Psoas muscle (tissue), 8 donors: ENCODE results near the gene MYO7A. TPM values are rescaled to one million over a fixed set of nuclear protein-coding genes. Genes with fewer than 3 reads are reported as not detected.

Experiments
- ATAC-seq, 4 donors: fragments of 200-7000 bp; cut with Tn5 transposase; one replicate each; pipeline ENCODE4 v1.9.1; 2020; ENCODE audit warnings: moderate library complexity in 3 of 4, mild to moderate bottlenecking in 2 of 4
- DNase-seq, 2 donors: peaks; one replicate each; pipeline ENCODE4 v3.0.0-alpha.2; 2020
- H3K27ac ChIP-seq: fragments of 200-600 bp; one replicate; pipeline ENCODE4 v1.8.0; 2022
- H3K27me3 ChIP-seq, 3 donors: fragments of 200-600 bp in 1 of 3; one replicate each; pipeline versions ENCODE4 v1.6.1 to v1.8.0; 2013 to 2022; ENCODE audit warnings: low read length in 2 of 3, mild to moderate bottlenecking in 2 of 3, moderate library complexity in 1 of 3; ENCODE audit not compliant: insufficient read depth in 3 of 3
- H3K36me3 ChIP-seq, 2 donors: fragments of 200-600 bp in 1 of 2; one replicate each; pipeline versions ENCODE4 v1.6.1 to v1.8.0; 2013 to 2022; ENCODE audit warnings: low read depth in 1 of 2, mild to moderate bottlenecking in 1 of 2, moderate library complexity in 1 of 2; ENCODE audit not compliant: insufficient read depth in 1 of 2
- H3K4me1 ChIP-seq: fragments of 200-600 bp; one replicate; pipeline ENCODE4 v1.8.0; 2022
- H3K4me3 ChIP-seq: fragments of 200-600 bp; one replicate; pipeline ENCODE4 v1.8.0; 2022; ENCODE audit warnings: mild to moderate bottlenecking
- H3K9me3 ChIP-seq: fragments of 200-600 bp; one replicate; pipeline ENCODE4 v1.8.0; 2022
- CTCF ChIP-seq: fragments of 200-600 bp; IDR thresholded peaks from one replicate; pipeline ENCODE4 v1.8.0; 2022; ENCODE audit warnings: antibody characterized with exemption
- WGBS, 3 donors: extraction: QIAGEN DNeasy Blood & Tissue Kit; methylation state at CpG; one replicate each; pipeline versions ENCODE4 v1.1.6 to v1.1.7; 2013; 5-methylcytosine and 5-hydroxymethylcytosine counted together
- intact Hi-C, 2 donors: fragments of 100-400 bp; cut with DNase I; formaldehyde crosslinking; loops; one replicate each; pipeline versions ENCODE4 v1.11.0 to v1.14.2; 2022
- polyA plus RNA-seq, 3 donors: library from polyadenylated mRNA; stranded (reverse); fragments of 200-250 nt; gene quantifications; one replicate each; pipeline ENCODE4 v1.2.3, GENCODE V29; 2013
- total RNA-seq, 4 donors: library from RNA; stranded (reverse); fragmentation: NEBNext Ultra II Directional in 2 of 4; extraction: Animal tissue kit (Norgen Biotek cat#: 25700) in 2 of 4; gene quantifications; one replicate each; pipeline versions ENCODE4 v1.2.1 to v1.2.4, GENCODE V29; 2021 to 2023
- donor health status: healthy with polysubstance abuse.
- donor health status: DM: no; HTN: no; CAD: no; lungs with moderate emphysema.
- donor health status: Bipolar disorder and iron deficiency.
- donor health status: healthy.
- donor health status: DM: yes; HTN: yes; CAD: no.
- donor health status: DM: no; HTN: no; CAD: no.
- donor health status: DM: no; HTN: no; CAD: no.
- donor health status: DM: yes; HTN: yes; CAD: no.

The MYO7A gene
- total and polyA plus RNA-seq, 7 donors = 0.62 to 3.0 (median 2.3) TPM

- intact Hi-C loops = no loop called here
These were observed 4.0 kb upstream of the MYO7A start for GRCh38 chr11:77124041-77124440.

DNA sequence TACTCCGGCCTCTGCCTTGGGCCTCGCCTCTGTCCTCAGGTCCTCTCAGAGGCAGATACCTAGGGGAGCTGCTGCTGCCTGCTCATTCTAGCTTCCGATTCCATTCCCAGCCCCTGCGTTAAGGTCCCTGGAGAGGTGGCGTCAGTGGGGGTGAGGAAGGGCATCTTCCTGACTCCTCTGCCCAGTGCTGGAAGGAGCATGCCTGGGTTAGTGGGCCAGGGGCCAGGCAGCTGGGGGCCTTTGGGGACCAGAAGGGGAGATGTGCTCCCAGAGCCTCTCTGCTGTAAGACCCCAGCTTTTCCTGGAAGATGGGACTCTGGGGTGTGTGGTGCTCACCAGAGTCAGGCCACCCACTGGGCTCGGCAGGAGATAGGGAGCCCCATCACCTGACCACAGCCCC is 3.6 kb upstream of the MYO7A start:
- H3K9me3 ChIP-seq = no peaks in the 10 kb centered on the region
- no peaks in the 10 kb centered on the region for H3K4me1 ChIP-seq
- intact Hi-C loops = no loop called here
- H3K36me3 ChIP-seq = no peaks in the 10 kb centered on the region
- no peaks in the 10 kb centered on the region for H3K27me3 ChIP-seq
- no peak overlapping the region for H3K27ac ChIP-seq
- no peak for ATAC-seq
- TF ChIP-seq CTCF = no peak
- H3K4me3 ChIP-seq = no peak overlapping the region
- peak in 1 of 2 donors; percentile 5 for DNase-seq
- 85 to 89% (median 88%) methylated on average over 6 of the region's 6 CpGs for WGBS, 3 donors

More at GRCh38 chr11:77124041-77124440, 4.0 kb upstream of the MYO7A start:
- Histone ChIP-seq H3K4me3 (no peak overlapping the region), H3K36me3 (no peaks in the 10 kb centered on the region), H3K27ac (no peak overlapping the region), H3K4me1 (no peaks in the 10 kb centered on the region), H3K9me3 (no peaks in the 10 kb centered on the region), H3K27me3 (no peaks in the 10 kb centered on the region)
- TF ChIP-seq CTCF = no peak
- DNase-seq (no peak), ATAC-seq (no peak)
- WGBS, 3 donors = 82 to 91% (median 85%) methylated on average over 8 of the region's 8 CpGs

DNA sequence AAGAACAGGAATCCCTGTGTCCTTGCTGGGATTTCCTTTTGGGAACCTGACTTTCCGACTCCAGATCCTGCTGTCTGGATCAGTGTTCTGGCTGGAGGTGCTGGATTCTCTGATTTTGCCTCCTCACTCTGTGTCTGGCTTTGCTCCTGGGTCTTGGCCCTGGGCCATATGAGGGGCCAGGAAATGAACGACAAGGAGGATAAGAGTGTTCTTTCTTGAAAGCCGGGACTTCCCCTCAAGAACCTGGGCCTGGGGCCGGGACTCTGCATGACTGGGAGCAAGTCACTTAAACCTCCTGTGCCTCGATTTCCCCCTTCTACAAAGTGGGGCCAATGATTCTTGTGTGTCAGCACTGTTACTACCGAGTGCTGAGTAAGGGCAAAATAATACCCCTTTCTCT is 2.9 kb upstream of the MYO7A start:
- no peaks in the 10 kb centered on the region for H3K27me3 ChIP-seq
- intact Hi-C loops = loop anchor here (5.0 kb wide), 3 partner anchors 62 to 427 kb away; no protein-coding TSS in a partner anchor
- H3K9me3 ChIP-seq = no peaks in the 10 kb centered on the region
- no peaks in the 10 kb centered on the region for H3K36me3 ChIP-seq
- WGBS, 3 donors = 57 to 66% (median 62%) methylated on average over 6 of the region's 6 CpGs
- peak in 1 of 2 donors; percentile 8 for DNase-seq
- no peak overlapping the region for H3K27ac ChIP-seq
- no peaks in the 10 kb centered on the region for H3K4me1 ChIP-seq
- no peak for TF ChIP-seq CTCF
- no peak overlapping the region for H3K4me3 ChIP-seq
- no peak for ATAC-seq

DNA sequence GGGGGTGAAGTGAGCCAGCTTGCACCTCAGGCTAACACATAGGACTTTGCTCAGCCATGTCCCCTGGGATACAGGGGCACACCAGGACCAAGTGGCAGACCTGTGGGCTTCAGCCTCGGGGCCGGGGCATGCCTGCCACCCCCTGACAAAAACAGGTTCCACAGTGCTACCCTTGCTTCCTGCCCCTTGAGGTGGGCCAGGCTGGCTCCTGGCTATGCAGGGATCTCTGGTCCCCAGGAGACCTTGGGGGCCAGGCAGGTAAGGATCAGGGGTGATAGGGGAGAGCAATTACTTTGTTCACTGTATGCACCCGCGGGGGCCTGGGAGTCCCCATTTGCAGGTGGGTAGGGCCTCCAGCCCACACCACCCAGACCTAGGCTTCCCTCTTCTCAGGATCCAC is 2.4 kb upstream of the MYO7A start:
- Histone ChIP-seq H3K27ac (no peak overlapping the region), H3K36me3 (no peaks in the 10 kb centered on the region), H3K27me3 (no peaks in the 10 kb centered on the region), H3K4me1 (no peaks in the 10 kb centered on the region), H3K4me3 (no peak overlapping the region), H3K9me3 (no peaks in the 10 kb centered on the region)
- intact Hi-C loops = loop anchor here (5.0 kb wide), 3 partner anchors 62 to 427 kb away; no protein-coding TSS in a partner anchor
- TF ChIP-seq CTCF = no peak
- no peak for ATAC-seq
- no peak for DNase-seq
- WGBS, 3 donors = 91 to 92% (median 91%) methylated on average over 4 of the region's 4 CpGs

DNA sequence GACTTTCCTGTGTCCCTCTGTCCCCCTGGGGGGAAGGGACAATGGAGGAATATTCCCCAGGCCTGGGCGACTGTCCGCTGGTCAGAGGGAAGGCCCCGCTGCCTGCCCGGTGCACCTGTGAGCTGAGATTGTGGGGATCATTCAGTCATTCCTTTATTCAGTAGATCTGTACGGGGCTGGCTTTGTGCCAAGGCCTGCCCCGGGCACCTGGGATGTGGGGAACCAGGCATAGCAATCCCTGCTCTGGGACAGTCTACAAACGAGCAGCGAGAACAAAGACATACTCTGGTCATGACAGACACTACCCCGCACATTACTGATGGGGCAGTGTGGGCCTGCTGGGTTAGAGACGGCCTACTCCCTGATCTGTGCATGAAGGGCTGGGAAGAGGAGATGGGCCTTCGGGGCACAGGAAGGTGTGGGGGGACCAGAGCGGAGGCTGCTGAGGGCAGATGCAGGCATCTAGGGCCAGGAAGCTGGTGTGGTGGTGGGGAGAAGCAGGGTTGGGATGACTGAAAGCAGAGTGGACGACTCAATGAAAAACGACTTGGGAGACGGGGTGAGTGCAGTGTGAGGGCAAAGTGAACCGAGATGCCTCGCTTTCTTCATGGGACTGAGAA is 1.8 kb upstream of the MYO7A start:
- 71 to 80% (median 79%) methylated on average over 17 of the region's 17 CpGs for WGBS, 3 donors
- ATAC-seq (no peak), DNase-seq (no peak)
- H3K9me3 ChIP-seq = no peaks in the 10 kb centered on the region
- H3K27ac ChIP-seq = no peak overlapping the region
- H3K4me1 ChIP-seq = peaks cover 5% of the 10 kb centered on the region
- no peaks in the 10 kb centered on the region for H3K27me3 ChIP-seq
- H3K4me3 ChIP-seq = no peak overlapping the region
- H3K36me3 ChIP-seq = no peaks in the 10 kb centered on the region
- TF ChIP-seq CTCF = no peak
- intact Hi-C loops = loop anchor here (5.0 kb wide), 3 partner anchors 61 to 426 kb away; no protein-coding TSS in a partner anchor
